NCI-H345 treated with DMSO at 0.1 percent for 48 hours (cell line): ENCODE results near the gene UROC1.

ENCODE experiments used
- DNase-seq: peaks from one replicate; lab custom pipeline; 2025; ENCODE audit not compliant: unreplicated experiment; lab: John Stamatoyannopoulos, UW

The UROC1 gene

DNA sequence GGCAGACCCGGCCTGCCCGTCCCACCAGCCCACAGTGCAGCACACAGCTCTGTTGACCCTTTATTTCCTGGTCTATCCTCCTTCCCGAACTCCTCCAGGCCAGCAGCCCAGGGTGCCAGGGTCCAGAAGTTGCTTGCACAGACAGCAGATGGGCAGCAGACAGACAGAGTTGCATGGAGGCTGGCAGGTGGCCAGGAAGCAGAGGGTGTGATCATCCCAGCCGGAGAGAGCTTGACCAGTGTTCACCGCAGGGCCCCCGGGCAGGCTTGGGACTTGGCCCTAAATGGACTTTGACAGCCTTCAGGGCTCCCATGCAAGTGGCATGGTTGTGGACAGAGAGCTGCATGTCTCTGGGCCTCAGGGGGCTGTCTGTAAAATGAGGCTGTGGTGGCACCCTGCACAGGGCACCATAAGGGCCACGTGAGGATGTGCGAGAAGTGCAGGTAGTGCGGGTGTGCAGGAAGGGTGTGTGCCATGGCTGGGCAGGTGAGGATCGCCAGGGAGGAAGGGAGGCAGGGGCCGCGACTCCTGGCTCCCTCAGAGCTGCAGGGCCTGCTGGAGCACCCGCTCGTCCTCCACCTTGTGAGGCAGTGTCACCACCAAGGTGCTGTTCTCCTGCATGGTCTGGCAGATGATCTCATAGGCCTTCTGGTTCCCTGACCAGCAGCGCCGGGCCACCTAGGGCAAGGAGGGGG lies 35.6 kb downstream of the UROC1 start:
- no peak for DNase-seq

DNA sequence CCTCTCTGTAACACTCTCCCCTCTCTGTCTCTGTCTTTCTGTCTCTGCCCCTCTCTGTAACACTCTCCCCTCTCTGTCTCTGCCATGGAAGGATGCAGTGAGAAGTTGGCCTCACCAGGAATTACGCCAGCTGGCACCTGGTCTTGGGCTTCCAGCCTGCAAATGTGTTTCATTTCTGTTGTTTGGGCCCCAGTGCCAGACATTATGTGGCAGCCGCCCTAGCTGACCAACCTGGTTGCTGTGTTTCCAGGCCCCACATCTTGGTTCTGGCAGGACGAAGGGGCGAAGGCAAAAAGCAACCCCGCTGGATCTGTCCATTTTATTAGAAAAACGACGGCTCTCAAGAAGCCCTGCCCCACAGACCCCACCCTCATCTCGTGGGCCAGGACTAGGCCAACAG lies 36.7 kb downstream of the UROC1 start:
- no peak for DNase-seq

DNA sequence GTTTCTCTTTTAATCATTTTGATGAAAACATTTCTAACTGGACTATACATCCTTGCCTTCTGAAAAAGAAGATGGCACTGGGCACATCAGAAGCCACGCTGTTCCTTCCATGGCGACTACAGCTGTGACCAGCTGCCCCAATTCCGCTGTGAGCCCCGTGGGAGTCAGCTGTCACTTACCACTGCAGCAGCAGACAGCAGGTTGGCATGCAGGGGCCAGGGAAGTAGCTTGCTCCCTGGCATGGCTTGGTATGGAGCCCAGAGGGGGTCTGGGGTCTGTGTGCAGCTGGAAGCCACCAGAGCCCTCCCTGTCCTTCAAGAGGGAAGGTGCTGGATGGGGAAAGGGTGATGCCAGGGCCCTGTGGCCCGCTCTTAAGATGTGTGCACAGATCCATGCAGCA lies 37.4 kb downstream of the UROC1 start:
- no peak for DNase-seq

DNA sequence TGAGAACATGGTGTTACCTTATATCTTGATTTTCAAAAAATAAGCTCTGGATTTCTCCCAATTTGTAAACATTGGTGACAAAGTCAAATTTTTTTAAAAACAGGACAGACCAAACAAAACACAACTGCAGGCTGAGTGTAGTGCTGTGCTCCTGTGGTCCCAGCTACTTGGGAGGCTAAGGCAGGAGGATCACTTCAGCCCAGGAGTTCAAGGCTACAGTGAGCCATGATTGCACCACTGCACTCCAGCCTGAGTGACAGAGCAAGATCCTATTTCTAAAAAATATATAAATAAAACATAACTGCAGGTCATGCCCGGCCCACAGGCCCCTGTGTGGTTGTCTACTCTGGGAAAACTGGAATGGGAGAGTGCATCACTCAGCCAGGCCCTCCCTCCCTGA lies 37.9 kb downstream of the UROC1 start:
- no peak for DNase-seq

DNA sequence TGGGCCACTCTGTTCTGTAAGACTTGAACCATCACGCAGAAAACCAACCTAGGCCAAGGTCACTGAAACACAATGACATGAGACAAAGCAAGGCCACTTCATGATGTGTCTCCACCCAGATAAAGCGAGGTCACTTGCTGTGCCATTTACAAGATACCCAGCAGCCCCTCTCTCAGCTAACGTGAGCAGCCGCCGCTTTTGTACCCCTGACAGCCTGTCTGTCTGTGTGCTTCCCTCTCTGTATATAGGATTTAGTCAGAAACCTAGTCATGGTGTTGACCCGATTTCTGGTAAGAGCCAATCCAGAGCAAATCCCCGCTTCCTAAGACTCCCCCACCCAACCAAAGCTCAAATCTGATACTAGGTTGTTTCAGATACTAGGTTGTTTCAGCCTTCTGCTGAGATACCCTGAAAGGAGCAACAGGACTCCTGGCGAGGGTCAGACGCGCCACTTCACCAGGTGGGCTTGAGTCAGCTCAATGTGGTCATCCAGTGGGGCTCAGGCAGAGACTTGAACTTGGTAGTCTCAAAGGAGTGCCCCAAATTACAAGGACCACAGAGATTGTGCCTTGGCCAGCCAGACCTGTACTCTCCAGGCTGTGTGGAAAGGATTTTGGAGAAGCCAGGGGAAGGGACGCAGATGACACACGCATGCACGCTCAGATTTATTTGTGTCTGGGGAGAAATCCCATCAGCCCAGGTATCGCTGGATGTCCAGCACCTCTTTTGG lies 38.8 kb downstream of the UROC1 start:
- no peak for DNase-seq

DNA sequence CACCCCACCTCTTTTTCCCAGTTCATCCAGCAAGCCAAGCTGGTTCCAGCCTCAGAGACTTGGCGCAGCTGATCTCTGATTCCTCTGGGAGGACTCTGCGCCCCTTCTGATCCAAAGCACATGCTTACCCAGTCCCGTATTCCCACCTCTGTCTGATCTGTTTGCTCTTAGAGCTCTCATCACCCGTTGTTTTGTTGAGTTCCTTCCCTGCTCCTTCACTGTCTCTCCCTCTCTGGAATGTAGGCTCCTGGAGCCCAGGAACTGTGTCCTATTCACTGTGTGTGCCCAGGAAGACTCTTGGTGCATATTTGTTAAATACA lies 40.6 kb downstream of the UROC1 start:
- no peak for DNase-seq

DNA sequence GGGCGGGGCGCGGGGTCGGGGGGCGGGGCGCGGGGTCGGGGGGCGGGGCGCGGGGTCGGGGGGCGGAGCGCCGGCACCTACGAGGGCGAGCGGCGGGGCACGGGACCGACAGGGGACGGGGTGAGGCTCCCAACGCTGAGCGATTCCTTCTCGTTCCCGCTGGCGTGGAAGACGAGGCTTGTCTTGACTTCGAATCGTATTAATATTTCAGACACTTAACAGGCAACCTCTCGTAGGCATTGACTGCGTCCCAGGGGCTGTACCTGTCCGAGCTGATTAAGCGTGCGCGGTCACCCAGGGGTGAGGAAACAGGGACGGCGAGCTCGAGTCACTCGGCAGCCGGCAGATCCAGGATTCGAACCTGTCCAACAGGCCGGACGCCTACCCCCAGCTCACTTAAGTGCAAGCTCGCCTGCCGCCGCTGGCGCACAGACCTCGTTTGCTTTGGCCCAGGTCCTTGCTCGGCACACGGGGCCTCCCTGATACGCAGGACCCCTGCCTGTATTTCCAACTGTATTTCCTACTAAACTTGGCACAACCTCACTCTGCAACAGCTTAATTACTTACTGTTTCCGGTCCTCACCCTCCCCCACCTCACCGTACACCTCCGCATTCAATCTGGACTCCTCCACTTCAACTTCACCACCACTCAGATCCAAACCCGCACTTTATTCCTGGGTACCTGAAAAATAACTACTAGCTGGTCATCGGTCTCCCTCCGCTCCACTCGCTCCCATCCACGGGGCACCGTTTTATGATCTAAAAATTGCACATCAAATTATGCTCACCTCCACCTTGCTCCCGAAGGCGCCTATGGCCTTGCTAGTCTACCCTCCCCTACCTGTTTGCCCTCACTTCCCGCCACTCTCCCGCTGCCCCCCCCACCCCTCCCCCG lies 41.2 kb downstream of the UROC1 start:
- peak; percentile 23 for DNase-seq

DNA sequence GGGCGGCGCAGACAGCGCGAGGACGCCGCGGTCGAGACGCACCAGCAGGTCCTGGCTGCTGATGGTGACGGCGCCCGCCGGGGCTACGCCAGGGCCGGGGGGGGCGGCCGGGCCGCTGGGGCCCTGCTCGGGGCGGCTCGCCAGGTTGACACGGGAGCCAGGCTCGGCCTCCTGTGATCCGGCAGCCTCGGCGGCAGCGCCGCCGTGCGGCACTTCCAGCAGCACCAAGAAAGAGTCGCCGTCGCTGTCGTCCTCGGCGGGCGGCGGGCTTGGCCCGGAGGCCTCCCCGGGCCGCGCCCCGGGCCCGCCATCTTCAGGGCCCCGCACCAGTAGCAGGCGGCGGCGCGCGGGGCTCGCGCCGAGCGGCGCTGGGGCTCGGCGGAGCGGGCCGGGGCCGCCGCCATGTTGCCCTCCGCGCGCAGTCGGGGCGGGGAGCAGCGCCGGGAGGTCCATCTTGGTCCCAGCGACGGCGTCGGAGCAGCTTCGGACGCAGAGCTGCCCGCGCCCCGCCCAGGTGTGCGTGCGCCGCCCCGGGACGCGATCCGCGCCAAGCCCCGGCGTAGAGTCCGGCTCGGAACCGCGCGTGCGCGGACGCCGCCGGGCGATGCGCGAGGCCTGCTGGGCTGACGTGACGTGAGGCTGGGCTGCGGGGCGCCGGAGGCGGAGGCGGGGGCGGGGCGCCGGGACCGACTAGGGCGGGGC lies 42.0 kb downstream of the UROC1 start, which contains the start of gene ZXDC:
ZXDC (minus strand) TSS at position 479 of the 702 bp plus-strand sequence; CDS start at position 453, 26 bp downstream.
- DNase-seq, result peak; percentile 66

DNA sequence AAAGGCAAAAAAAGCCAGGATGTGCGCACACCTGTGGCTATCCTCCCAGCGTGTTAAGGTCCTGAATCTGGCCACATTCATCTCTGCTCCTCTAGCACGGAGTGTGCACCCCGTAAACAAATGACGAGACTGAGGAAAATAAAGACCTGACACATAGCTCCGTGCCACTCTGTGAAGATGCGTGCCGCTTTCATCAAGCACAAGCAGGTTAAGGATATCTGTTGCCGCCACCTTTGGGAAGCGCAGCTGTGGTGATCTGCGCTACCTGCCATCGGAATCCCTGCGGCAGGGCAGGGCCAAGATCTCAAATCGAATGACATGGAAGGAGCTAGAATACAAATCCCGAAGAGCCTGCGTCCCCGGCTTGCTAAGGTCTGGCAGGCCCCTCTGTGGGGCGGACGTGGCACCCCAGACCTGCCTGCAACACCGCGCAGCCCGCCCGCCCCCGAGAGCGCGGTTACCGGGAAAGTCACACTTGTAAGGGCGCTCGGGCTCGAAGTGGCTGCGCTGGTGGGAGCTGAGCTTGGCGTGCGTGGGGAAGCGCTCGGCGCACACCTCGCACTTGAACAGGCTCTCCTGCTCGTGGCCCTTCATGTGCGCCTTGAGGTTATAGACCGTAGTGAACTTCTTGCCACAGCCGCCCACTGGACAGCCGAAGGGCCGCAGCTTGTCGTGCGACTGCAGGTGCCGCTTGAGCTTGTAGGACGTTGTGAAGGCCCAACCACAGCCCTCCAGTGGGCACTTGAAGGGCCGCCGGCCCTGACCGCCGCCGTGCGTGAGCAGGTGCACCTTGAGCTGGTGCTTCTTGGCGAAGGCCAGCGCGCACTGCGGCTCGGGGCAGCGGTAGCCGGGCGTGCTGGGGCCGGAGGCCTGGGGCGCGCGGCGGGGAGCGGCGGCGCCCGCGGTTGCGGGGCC lies 42.8 kb downstream of the UROC1 start:
- DNase-seq, result no peak

DNA sequence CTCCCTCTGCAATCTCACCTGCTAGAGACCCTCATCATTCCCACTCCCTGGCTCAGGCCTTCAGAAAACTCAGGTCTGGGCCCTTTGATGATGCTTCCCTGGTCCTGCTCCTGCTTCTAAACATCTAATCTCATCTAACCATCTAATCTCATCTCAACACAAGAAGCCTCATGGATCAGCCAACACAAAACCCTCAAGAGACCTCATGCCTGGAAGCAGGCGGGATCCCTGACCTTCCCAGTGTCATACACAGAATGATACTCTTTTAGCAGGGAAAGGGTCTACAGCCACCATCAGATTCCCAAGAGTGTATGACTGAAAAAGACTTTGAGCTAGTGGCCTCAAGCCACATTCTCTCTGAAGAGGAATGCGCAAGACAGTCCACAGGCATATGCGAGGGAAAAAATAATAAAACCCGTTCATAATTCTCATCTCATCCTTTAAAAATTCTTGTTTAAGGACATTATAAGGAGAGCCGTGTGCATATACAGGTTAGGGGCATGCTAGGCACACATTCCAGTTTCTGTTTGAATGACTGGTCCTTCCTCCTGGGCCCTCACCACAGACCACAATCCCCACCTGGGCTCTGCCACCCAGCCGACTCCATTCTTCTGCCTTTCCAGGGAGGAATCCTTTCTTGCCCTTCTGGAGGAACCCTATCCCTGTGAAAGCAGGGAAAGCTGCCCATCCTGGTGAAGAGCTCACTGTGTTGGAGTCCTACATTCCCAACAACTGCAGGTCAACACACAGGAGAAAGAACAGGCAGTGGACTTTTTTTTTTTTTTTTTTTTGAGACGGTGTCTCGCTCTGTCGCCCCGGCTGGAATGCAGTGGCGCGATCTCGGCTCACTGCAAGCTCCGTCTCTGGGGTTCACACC lies 44.0 kb downstream of the UROC1 start:
- no peak for DNase-seq

DNA sequence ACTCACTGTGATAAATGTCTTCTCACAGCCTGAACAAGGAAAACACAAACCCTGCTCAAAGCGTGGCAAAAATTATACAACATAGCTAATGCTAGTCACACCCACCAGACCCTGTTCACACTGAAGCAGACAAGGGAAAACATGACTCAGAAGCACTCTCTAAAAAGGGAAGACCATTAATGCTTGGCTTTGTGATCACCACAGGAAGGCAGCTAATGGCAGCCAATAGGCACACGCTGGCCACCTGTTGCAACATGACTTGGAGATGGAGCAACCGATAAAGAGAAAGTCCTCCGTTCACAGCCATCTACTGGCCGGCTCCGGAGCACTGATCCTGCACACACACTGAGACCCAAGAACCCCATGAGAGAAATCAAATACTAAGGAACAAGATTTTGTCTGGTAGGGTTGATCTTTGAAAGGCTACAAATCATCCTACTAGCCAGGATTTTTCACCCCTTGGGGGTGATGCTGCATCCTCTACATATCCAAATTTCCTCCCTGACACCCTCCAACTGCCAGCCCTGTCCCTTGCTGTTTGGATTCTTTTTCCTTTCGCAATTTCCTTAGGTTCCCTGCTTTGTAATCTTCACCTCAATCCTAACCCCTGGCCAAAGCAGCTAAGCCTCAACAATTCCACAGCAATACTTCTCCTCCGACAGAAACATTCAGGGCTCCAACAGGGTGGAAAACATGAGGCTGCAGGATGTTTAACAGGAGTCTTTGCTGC lies 45.1 kb downstream of the UROC1 start:
- peak; percentile 30 for DNase-seq

DNA sequence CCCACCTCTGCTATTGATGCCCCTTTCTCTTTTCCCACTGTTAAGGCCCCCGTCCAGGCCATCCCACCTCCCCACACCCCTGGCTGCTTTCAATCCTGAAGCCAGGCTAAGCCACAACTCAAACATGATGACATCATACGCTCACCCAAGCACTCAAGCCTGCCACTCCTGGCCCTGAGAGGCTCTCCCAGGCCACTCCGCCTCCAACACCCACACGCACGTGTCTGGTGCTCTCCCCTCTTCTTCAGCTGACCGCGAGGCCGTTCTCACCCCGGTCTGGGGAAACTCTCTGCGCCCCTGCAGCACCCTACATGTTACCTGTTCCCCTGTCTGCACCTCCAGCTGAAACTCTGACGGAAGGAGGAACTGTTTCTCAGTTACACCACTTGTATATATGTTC lies 48.1 kb downstream of the UROC1 start:
- no peak for DNase-seq

DNA sequence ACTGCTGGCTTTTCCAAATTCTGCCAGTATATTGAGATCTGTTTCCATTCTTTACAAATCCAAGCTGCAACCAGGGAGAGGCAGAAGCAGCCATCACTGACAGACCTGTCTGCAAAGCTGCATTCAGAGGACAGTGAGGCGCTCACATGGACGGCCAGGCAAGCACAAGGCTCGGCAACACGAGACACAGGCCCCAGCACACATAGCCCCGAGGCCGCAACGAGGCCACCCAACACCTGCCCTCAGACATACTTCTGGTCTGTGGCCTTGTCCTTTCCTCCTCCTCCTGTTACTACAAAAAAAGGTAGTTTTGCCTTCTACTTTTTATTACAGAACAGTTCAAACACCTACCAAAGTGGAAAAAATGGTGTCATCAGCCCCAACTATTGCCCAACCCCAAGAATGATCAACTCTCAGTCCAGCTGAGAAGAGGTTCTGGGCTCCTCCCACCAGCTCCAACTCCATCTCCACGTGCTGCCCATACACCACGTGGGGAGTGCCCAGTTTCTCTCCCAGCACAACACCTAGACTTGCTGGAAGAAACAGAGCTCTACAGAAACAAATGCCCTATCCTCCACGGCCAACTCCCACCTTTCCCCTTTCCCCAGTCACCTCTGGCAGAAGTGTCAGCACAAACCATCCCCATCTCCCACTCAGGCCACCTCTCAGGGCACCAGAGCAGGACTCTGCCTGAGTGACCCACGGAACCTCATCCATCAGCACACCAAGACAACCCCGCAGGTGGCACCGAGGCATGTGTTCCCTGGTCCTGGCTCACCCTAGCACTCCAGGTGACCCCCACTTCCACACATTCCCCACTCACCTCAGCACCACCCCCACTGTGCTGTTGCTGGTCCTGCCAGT lies 49.3 kb downstream of the UROC1 start:
- no peak for DNase-seq

DNA sequence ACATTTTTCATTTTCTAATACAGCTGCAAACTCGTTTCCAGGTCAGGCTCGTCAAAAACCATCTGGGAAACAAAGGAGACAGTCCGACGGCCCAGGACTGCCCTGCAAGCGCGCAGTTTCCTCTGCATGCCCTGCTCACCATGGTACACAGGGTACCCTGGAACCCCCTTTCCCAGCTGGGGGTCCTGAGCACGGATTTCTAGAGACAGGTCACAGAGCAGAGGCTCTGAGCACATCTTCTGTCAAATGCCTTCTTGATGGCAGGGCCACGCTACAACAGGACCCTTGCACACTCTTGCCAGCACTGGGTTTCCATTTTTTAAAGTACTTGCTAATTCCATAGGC lies 50.0 kb downstream of the UROC1 start:
- DNase-seq, result no peak

DNA sequence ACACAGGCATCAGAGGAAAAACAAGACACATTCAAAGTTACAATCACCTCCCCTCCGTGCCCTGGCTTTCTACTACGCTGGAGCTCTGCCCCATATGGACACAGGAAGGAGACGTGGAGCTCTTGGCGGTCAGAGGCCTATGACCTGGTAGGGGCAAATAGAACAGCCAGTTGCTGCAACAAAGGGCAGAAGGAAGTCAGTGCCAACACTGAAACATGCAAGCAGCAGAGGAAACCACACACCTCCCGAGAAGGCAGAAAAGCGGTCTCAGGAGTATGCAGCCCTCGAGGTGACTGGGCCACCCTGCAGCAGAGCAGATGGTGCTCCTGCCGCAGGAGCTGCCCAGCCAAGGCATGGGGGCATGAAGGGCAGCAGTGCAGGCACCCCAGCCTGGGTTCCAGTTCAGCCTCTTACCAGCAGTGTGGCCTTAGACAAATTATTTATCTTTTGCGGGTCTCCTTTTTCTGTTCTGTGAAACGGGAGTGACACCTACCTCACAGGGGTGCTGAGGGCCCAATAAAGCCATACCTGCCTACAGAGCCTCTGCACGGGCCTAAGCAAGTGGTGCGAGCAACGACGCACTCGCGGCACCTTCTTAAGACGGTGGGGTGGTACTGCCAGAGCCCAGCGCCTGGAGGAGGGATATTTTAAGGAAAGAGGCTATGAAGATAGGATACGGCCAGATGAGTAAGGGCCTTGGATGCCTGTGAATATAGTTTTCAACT lies 50.5 kb downstream of the UROC1 start:
- DNase-seq, result no peak

DNA sequence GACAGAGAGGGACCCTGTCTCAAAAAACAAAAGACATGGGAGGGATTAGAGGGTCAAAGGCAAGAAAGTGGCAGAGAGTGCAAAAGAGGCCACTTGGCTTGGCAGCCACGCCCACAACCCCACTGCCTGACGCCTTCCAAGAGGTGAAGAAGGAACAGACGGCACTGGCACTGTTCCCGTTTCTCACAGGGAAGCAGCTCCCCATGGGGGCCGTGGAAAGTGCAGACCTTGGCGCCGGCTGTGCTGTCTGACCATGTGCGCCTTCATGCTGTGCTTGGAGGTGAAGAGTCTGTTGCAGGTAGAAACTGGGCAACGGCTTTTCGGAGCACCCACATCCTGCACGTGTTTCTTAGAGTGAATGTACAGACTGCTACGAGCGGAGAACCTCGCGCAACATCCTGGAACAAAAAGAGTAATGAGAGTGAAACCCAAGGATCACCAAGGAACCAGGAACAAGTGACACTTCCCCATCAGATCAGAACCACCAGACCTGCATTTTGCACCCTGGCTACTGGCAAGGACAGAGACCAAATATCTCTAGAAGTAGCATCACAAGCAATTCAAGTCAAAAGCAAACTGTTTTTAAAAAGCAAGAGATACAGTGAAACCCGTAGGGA lies 51.5 kb downstream of the UROC1 start:
- no peak for DNase-seq

DNA sequence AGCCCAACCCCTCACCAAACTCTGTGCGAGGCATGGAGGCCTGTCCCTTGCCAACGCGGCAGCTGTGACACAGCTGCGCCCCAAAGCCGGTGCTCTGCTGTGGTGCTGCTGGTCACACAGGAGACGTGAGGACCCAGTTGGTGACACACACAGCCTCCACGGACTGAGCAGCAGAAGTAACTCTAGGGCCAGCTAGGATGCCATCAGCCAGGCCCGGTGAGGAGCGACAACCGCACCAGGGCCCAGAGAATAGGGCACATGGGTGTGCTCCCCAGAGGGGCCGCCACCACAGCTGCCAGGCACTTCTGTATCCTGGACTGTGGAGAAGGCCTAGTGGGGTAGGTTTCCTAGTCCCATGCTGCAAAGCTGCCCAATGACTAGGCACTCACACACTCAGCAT lies 52.6 kb downstream of the UROC1 start:
- no peak for DNase-seq
